Lower lobe of right lung (tissue), 2 donors: Measurements from ENCODE around the gene ZMYND11. TPM values are rescaled to one million over a fixed set of nuclear protein-coding genes. Genes with fewer than 3 reads are reported as not detected.

Experiments used
- ATAC-seq, 2 donors: fragments of 200-7000 bp; cut with Tn5 transposase; one replicate each; pipeline ENCODE4 v1.9.1; 2020 to 2022; ENCODE audit warnings: mild to moderate bottlenecking in 2 of 2, moderate library complexity in 2 of 2
- DNase-seq: peaks from one replicate; pipeline ENCODE4 v3.0.0-alpha.2; 2020
- H3K27ac ChIP-seq: fragments of 200-600 bp; one replicate; pipeline ENCODE4 v1.8.0; 2022
- H3K27me3 ChIP-seq: fragments of 200-600 bp; one replicate; pipeline ENCODE4 v1.8.0; 2022; ENCODE audit warnings: low read depth
- H3K36me3 ChIP-seq: fragments of 200-600 bp; one replicate; pipeline ENCODE4 v1.8.0; 2022; ENCODE audit warnings: mild to moderate bottlenecking
- H3K4me1 ChIP-seq: fragments of 200-600 bp; one replicate; pipeline ENCODE4 v1.8.0; 2022
- H3K4me3 ChIP-seq: fragments of 200-600 bp; one replicate; pipeline ENCODE4 v1.8.0; 2022; ENCODE audit warnings: mild to moderate bottlenecking
- H3K9me3 ChIP-seq: fragments of 200-600 bp; one replicate; pipeline ENCODE4 v1.8.0; 2022
- intact Hi-C: fragments of 100-400 bp; cut with DNase I; formaldehyde crosslinking; loops from one replicate; pipeline ENCODE4 v1.11.0; 2022
- total RNA-seq: library from RNA; stranded (reverse); fragmentation: NEBNext Ultra II Directional; extraction: Animal tissue kit (Norgen Biotek cat#: 25700); gene quantifications from one replicate; pipeline ENCODE4 v1.2.1, GENCODE V29; 2021
- TF ChIP-seq, protein P1 (sequence below): fragments of 200-600 bp; IDR thresholded peaks from one replicate; pipeline ENCODE4 v1.8.0; 2022; ENCODE audit warnings: antibody characterized with exemption, mild to moderate bottlenecking
- donor health status: DM: no; HTN: yes; CAD: no; lungs with severe emphysema.

The ZMYND11 gene
- total RNA-seq, 1 donor from 2014 or later: 68.9 TPM

DNA sequence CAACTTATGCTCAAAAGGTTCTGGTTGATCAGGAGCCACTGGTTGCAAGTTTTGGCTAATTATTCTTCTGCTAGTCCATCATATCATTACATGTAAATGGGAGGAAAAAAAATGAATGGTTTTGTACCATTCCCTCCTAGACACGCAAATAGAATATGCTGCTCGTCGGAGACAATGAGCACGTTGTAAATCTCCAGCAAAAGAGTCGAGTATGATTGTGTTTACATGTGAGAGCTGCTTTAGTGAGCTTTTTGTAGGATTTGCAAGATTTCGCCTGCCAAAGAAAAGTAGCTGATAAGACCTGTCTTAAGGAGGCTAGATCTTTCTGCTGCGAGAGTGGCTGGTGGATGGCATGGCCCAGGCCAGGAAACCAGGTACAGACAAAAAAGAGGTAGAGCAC is 109.0 kb downstream of the ZMYND11 start:
- Histone ChIP-seq H3K27me3 (no peaks in the 10 kb centered on the region), H3K27ac (no peak overlapping the region), H3K36me3 (peaks cover 88% of the 10 kb centered on the region), H3K9me3 (no peaks in the 10 kb centered on the region), H3K4me1 (no peaks in the 10 kb centered on the region), H3K4me3 (no peak overlapping the region)
- DNase-seq (no peak), ATAC-seq (no peak)
- intact Hi-C loops: no loop called here
- TF ChIP-seq, protein P1, sequence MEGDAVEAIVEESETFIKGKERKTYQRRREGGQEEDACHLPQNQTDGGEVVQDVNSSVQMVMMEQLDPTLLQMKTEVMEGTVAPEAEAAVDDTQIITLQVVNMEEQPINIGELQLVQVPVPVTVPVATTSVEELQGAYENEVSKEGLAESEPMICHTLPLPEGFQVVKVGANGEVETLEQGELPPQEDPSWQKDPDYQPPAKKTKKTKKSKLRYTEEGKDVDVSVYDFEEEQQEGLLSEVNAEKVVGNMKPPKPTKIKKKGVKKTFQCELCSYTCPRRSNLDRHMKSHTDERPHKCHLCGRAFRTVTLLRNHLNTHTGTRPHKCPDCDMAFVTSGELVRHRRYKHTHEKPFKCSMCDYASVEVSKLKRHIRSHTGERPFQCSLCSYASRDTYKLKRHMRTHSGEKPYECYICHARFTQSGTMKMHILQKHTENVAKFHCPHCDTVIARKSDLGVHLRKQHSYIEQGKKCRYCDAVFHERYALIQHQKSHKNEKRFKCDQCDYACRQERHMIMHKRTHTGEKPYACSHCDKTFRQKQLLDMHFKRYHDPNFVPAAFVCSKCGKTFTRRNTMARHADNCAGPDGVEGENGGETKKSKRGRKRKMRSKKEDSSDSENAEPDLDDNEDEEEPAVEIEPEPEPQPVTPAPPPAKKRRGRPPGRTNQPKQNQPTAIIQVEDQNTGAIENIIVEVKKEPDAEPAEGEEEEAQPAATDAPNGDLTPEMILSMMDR: no peak

DNA sequence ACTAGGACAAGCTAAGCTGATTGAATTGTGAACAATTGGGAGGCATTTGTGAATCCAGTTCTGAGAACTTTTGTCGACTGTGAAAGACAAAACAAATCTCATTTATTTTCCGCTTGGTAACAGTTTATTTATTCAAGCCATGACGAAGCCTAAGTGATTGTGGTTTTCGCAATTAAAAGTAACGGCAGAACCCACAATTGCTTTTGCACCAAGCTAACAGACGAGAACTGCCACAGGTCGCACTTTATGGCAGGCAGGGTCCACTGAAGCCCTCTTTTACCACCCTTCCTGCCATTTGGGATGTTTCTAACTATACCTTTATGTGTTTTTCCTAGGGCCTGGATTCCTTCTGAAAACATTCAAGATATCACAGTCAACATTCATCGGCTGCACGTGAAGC is 111.2 kb downstream of the ZMYND11 start:
- no peak overlapping the region for H3K27ac ChIP-seq
- peaks cover 91% of the 10 kb centered on the region for H3K36me3 ChIP-seq
- H3K4me3 ChIP-seq: no peak overlapping the region
- TF ChIP-seq, protein P1: no peak
- DNase-seq (no peak), ATAC-seq (no peak)
- no peaks in the 10 kb centered on the region for H3K9me3 ChIP-seq
- H3K27me3 ChIP-seq: no peaks in the 10 kb centered on the region
- intact Hi-C loops: no loop called here
- H3K4me1 ChIP-seq: no peaks in the 10 kb centered on the region

DNA sequence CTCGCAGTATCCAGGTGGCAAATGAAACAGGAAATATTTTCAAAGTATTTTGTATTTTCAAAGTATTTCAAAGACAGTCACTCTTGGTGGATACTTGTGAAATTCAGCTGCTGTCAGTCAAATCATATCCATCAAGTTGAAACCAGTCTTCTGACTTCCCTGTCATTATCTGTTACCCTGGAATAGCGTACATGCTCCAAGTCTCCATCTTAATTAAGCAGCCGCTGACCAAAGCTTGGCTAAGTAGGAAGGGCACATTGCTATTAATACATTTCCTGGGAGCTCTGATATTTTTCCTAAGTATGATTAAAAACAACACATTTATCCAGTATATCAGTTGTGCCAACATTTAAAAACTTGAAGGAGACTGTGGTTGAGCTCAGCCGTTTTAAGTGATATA is 112.2 kb downstream of the ZMYND11 start:
- TF ChIP-seq, protein P1: no peak
- H3K4me3 ChIP-seq: no peak overlapping the region
- intact Hi-C loops: no loop called here
- peaks cover 92% of the 10 kb centered on the region for H3K36me3 ChIP-seq
- no peaks in the 10 kb centered on the region for H3K9me3 ChIP-seq
- no peaks in the 10 kb centered on the region for H3K4me1 ChIP-seq
- no peak overlapping the region for H3K27ac ChIP-seq
- no peak for DNase-seq
- ATAC-seq: no peak
- no peaks in the 10 kb centered on the region for H3K27me3 ChIP-seq

DNA sequence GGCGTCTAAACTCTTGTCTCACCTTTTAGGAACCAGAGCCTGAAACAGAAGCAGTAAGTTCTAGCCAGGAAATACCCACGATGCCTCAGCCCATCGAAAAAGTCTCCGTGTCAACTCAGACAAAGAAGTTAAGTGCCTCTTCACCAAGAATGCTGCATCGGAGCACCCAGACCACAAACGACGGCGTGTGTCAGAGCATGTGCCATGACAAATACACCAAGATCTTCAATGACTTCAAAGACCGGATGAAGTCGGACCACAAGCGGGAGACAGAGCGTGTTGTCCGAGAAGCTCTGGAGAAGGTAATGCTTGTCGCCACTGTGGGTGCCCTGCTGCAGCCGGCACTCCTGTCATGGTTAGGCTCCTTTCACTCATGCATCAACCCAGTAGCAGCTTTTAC is 113.1 kb downstream of the ZMYND11 start:
- intact Hi-C loops: no loop called here
- H3K36me3 ChIP-seq: peaks cover 90% of the 10 kb centered on the region
- no peaks in the 10 kb centered on the region for H3K9me3 ChIP-seq
- no peak overlapping the region for H3K27ac ChIP-seq
- no peak overlapping the region for H3K4me3 ChIP-seq
- TF ChIP-seq, protein P1: no peak
- DNase-seq (no peak), ATAC-seq (no peak)
- H3K27me3 ChIP-seq: no peaks in the 10 kb centered on the region
- H3K4me1 ChIP-seq: no peaks in the 10 kb centered on the region

DNA sequence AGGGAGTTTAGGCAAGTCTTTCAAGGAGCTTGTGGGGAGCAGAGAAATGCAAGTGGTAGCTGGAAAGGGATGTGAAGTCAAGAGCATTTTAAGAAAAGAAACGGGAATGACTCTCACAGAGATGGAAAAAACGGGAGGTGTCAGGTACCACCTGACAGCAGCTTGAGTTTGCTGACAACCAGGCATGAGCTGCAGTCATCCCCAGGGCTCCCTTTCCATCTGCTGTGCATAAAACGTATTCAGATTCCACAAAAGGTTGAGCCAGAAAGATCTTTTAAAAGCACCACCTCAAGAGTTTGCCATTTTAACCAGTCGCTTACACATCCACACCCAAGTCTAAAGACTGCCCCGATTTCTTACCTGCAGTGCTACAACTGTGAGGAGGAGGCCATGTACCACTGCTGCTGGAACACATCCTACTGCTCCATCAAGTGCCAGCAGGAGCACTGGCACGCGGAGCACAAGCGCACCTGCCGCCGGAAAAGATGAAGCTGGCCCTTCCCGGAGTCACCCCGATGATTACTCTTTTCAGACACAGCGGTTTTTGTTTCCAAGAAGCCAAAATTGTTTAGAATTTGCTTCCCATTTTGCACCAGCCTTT is 116.8 kb downstream of the ZMYND11 start:
- H3K27me3 ChIP-seq: no peaks in the 10 kb centered on the region
- ATAC-seq: no peak
- DNase-seq: no peak
- H3K4me1 ChIP-seq: no peaks in the 10 kb centered on the region
- H3K9me3 ChIP-seq: no peaks in the 10 kb centered on the region
- intact Hi-C loops: no loop called here
- no peak overlapping the region for H3K27ac ChIP-seq
- TF ChIP-seq, protein P1: no peak
- no peak overlapping the region for H3K4me3 ChIP-seq
- peaks cover 71% of the 10 kb centered on the region for H3K36me3 ChIP-seq
